Measurements from ENCODE around the gene MAGI2. TPM values are rescaled to one million over a fixed set of nuclear protein-coding genes. Genes with fewer than 3 reads are reported as not detected.

The MAGI2 gene
- total RNA-seq, 1 donor, result 18.8 TPM

DNA sequence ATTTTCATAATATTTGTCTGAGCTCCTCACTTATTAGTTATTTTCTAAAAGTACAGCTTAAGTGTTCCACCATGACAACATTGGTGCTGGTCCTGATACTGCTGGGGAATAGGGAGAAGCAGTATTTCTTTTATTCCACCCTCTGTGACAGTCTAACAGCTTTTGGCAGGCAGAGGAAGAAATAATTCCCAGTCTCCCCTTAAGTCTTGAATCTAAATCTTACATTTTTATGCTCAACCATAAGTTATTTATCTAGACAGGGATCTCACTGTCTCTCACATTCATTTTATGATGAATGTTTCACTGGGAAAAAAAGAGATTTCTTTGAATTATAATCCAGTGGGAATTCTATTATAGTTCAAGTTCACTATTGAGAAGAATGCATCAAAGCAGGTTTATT, 71.5 kb downstream of the MAGI2 start:
- H3K79me2 ChIP-seq (ENCODE audit: insufficient read depth, low read length), result no peaks in the 10 kb centered on the region
- TF ChIP-seq, protein P1, sequence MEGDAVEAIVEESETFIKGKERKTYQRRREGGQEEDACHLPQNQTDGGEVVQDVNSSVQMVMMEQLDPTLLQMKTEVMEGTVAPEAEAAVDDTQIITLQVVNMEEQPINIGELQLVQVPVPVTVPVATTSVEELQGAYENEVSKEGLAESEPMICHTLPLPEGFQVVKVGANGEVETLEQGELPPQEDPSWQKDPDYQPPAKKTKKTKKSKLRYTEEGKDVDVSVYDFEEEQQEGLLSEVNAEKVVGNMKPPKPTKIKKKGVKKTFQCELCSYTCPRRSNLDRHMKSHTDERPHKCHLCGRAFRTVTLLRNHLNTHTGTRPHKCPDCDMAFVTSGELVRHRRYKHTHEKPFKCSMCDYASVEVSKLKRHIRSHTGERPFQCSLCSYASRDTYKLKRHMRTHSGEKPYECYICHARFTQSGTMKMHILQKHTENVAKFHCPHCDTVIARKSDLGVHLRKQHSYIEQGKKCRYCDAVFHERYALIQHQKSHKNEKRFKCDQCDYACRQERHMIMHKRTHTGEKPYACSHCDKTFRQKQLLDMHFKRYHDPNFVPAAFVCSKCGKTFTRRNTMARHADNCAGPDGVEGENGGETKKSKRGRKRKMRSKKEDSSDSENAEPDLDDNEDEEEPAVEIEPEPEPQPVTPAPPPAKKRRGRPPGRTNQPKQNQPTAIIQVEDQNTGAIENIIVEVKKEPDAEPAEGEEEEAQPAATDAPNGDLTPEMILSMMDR (IDR thresholded peaks at IDR 0.05; ENCODE audit: extremely low read depth, low read depth, low read length), result no peak
- no peak overlapping the region for H3K4me2 ChIP-seq (ENCODE audit: insufficient read depth, low read length)

DNA sequence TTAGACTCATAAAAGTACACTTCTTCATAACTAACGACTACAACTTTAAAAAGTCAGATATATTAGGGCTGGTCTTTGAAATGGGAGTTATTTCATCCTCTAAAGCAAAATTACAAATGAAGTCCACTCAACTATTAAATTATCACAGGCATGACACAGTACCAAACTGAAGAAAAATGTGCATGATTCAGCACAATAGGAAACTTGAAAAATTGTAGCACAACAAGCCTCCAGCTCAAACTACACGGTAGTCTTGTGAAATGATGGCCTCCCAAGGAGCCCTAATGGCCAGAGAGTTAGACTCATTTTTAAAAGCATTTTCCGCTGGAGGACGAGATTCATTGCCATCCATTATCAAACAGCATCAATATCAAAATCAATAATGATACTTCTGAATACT, 76.4 kb downstream of the MAGI2 start:
- peak overlapping the region; percentile 58 for H2AFZ ChIP-seq (ENCODE audit: low read length)
- no peaks in the 10 kb centered on the region for H3K9me3 ChIP-seq (ENCODE audit: low read depth, low read length)
- no peak overlapping the region for H3K4me2 ChIP-seq (ENCODE audit: insufficient read depth, low read length)
- TF ChIP-seq, protein P1 (IDR thresholded peaks at IDR 0.05; ENCODE audit: extremely low read depth, low read depth, low read length), result no peak
- H4K20me1 ChIP-seq (ENCODE audit: insufficient read depth, low read length), result no peaks in the 10 kb centered on the region
- DNase-seq (ENCODE audit: insufficient read length, low spot score, missing footprints), result no peak
- H3K36me3 ChIP-seq (ENCODE audit: insufficient read depth, low read length), result no peaks in the 10 kb centered on the region
- peaks cover 2% of the 10 kb centered on the region for H3K79me2 ChIP-seq (ENCODE audit: insufficient read depth, low read length)
- no peaks in the 10 kb centered on the region for H3K27me3 ChIP-seq (ENCODE audit: insufficient read depth, low read length)
- H3K27ac ChIP-seq (ENCODE audit: low read depth, low read length), result no peak overlapping the region
- H3K4me3 ChIP-seq (ENCODE audit: insufficient read depth, low read length), result no peak overlapping the region
- H3K4me1 ChIP-seq (ENCODE audit: insufficient read depth, low read length), result peaks cover 11% of the 10 kb centered on the region

More for the DNA sequence above, 71.5 kb downstream of the MAGI2 start:
- no peak overlapping the region for H2AFZ ChIP-seq (ENCODE audit: low read length)
- H3K27ac ChIP-seq (ENCODE audit: low read depth, low read length), result no peak overlapping the region
- no peaks in the 10 kb centered on the region for H3K36me3 ChIP-seq (ENCODE audit: insufficient read depth, low read length)
- no peaks in the 10 kb centered on the region for H3K9me3 ChIP-seq (ENCODE audit: low read depth, low read length)
- H3K4me1 ChIP-seq (ENCODE audit: insufficient read depth, low read length), result peaks cover 9% of the 10 kb centered on the region
- no peak overlapping the region for H3K4me3 ChIP-seq (ENCODE audit: insufficient read depth, low read length)
- no peaks in the 10 kb centered on the region for H4K20me1 ChIP-seq (ENCODE audit: insufficient read depth, low read length)
- no peaks in the 10 kb centered on the region for H3K27me3 ChIP-seq (ENCODE audit: insufficient read depth, low read length)
- no peak for DNase-seq (ENCODE audit: insufficient read length, low spot score, missing footprints)

DNA sequence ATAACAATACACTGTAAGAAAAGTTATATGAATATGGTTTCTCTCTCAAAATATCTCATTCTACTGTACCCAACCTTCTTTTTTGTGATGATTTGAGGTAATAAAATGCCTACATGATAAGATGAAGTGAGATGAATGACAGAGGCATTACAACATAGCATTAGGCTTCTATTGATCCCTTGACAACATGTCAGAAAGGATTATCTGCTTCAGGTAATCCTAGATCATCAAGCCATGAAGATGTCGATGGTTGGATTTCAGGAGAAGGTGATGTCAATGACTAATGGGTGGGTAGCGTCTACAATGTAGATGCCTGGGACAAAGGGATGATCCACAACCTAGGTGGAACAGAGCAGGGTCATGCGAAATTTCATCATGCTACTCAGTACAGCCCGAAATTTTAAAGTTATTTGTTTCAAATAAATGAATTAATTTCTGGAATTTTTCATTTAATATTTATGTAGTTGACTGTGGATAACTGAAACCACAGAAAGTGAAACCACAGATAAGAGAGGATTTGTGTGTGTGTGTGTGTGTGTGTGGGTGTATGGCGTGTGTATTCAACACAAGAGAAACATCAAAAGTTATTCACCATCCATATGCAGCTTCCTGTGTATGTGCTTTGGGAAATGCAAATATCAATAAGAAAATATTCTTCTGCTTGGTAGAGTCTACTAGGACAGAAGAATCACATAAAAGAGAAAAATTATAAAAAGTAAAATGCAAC, 77.0 kb downstream of the MAGI2 start:
- Histone ChIP-seq H3K4me1 (ENCODE audit: insufficient read depth, low read length) (peaks cover 11% of the 10 kb centered on the region), H3K36me3 (ENCODE audit: insufficient read depth, low read length) (no peaks in the 10 kb centered on the region), H3K27me3 (ENCODE audit: insufficient read depth, low read length) (no peaks in the 10 kb centered on the region), H3K4me3 (ENCODE audit: insufficient read depth, low read length) (no peak overlapping the region), H3K27ac (ENCODE audit: low read depth, low read length) (no peak overlapping the region), H3K4me2 (ENCODE audit: insufficient read depth, low read length) (no peak overlapping the region), H4K20me1 (ENCODE audit: insufficient read depth, low read length) (no peaks in the 10 kb centered on the region), H2AFZ (ENCODE audit: low read length) (no peak overlapping the region), H3K9me3 (ENCODE audit: low read depth, low read length) (no peaks in the 10 kb centered on the region), H3K79me2 (ENCODE audit: insufficient read depth, low read length) (peaks cover 2% of the 10 kb centered on the region)
- no peak for DNase-seq (ENCODE audit: insufficient read length, low spot score, missing footprints)
- TF ChIP-seq, protein P1 (IDR thresholded peaks at IDR 0.05; ENCODE audit: extremely low read depth, low read depth, low read length), result no peak

DNA sequence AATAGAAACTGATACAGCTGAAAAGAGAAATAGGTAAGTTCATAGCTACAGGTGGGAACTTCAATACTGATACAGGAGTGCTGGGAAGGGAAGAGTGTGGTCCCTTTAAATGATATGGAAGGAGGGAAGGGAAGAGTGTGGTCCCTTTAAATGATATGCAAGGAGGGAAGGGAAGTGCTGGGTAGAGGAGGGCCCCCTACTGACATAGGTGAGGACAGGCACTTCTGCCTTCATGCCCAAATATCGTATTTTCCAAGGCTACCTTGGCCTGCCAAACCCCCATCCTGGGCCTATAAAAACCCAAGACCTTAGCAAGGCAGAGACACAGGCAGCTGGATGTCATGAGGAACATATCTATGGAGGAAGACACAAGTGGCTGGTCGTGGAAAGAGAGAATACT, 92.3 kb downstream of the MAGI2 start:
- Histone ChIP-seq H3K4me3 (ENCODE audit: insufficient read depth, low read length) (no peak overlapping the region), H3K9me3 (ENCODE audit: low read depth, low read length) (no peaks in the 10 kb centered on the region), H3K27ac (ENCODE audit: low read depth, low read length) (no peak overlapping the region), H3K4me1 (ENCODE audit: insufficient read depth, low read length) (no peaks in the 10 kb centered on the region), H3K4me2 (ENCODE audit: insufficient read depth, low read length) (no peak overlapping the region), H4K20me1 (ENCODE audit: insufficient read depth, low read length) (no peaks in the 10 kb centered on the region), H3K27me3 (ENCODE audit: insufficient read depth, low read length) (no peaks in the 10 kb centered on the region), H2AFZ (ENCODE audit: low read length) (no peak overlapping the region), H3K36me3 (ENCODE audit: insufficient read depth, low read length) (no peaks in the 10 kb centered on the region), H3K79me2 (ENCODE audit: insufficient read depth, low read length) (peaks cover 5% of the 10 kb centered on the region)
- TF ChIP-seq, protein P1 (IDR thresholded peaks at IDR 0.05; ENCODE audit: extremely low read depth, low read depth, low read length), result no peak
- no peak for DNase-seq (ENCODE audit: insufficient read length, low spot score, missing footprints)

Data from osteoblast (primary cell).